Measurements from ENCODE around the gene KSR2.
A peak's percentile ranks its signal among the peaks of the same experiment; 100 is the strongest.

KSR2 gene

DNA sequence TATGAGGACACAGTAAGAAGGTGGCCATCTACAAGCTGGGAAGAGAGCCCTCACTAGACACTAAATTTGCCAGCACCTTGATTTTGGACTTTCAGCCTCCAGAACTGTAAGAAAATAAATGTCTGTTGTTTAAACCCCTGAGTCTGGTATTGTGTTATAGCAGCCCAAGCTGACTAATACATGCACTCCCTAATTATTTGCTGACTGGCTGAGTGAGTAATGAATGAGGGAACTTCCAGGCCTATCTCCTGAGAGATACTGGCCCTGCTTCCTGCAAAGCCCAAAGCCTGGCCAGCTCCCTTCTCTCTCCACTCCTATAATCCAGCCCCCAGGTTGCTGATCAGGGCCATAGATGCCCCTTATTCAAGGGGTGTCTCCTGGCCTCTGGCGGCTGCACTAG lies 487.3 kb downstream of the KSR2 start:
- no peak for DNase-seq (ENCODE audit: low read depth)
- TF ChIP-seq CTCF (conservative IDR thresholded peaks at IDR 0.05; ENCODE audit: low read depth, low read length) = no peak
- H3K4me3 ChIP-seq (ENCODE audit: low read depth, low read length) = no peak overlapping the region

DNA sequence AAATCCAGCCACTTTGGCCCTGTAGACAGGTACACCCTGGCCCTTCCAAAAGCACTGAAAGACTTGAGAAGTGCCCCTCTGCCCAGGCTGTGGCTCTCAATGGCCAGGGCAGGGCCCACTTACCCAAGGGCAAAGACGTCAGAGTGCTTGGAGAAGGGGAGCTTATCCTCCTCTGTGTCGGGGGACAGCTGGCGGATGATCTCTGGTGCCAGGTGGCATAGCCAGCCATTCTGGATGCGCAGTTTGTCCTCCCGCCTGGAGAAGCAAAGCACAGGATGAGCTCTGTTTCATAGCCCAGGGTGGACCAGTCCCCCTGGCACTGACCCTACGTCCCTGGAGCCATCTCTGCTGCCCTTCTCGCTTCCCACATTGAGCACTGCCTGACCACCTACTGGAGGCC lies 492.4 kb downstream of the KSR2 start:
- no peak overlapping the region for H3K4me3 ChIP-seq (ENCODE audit: low read depth, low read length)
- no peak for DNase-seq (ENCODE audit: low read depth)
- no peak for TF ChIP-seq CTCF (conservative IDR thresholded peaks at IDR 0.05; ENCODE audit: low read depth, low read length)

- H3K4me3 ChIP-seq (ENCODE audit: low read depth, low read length) = no peak overlapping the region
- no peak for DNase-seq (ENCODE audit: low read depth)
- TF ChIP-seq CTCF (conservative IDR thresholded peaks at IDR 0.05; ENCODE audit: low read depth, low read length) = no peak
Measured at GRCh38 chr12:117473856-117474255, 494.9 kb downstream of the KSR2 start.

DNA sequence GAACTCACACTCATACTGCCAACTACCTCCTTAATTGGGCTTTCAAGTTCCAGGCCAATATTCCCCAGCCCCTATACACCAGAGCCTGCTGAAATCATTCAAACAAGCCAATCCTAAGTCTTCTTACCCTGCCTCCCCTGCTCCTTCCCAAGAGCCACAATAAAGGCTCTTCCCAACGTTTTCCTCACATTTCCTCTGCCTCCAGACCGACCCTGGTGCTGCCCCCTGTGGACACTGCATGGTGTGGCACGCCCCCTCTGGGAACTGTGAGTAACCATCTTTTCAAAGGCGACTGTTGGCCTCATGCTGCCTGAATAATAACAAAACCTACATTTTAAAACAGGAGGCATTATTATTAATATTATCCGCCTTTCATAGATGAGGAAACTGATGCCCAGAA lies 495.8 kb downstream of the KSR2 start:
- no peak for DNase-seq (ENCODE audit: low read depth)
- no peak overlapping the region for H3K4me3 ChIP-seq (ENCODE audit: low read depth, low read length)
- TF ChIP-seq CTCF (conservative IDR thresholded peaks at IDR 0.05; ENCODE audit: low read depth, low read length) = no peak

DNA sequence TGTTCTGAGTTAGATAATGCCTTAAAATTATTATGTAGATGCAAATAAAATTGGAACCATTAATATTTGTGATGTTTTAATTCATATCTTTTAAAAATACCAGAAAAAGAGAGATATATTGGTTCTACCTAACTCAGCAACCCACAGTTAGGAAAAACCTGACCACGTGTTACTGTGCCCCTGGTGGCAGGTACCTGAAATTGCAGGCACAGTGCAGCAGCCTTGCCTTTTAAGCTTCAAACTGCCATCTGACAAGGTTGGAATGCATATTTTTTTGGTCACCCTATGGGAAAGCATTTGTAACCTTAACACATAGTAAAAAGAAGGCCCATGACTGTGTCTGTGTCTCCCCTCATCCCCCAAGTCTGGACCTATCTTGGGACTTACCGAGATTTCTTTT lies 498.0 kb downstream of the KSR2 start:
- no peak for DNase-seq (ENCODE audit: low read depth)
- no peak overlapping the region for H3K4me3 ChIP-seq (ENCODE audit: low read depth, low read length)
- peak; percentile 31 for TF ChIP-seq CTCF (conservative IDR thresholded peaks at IDR 0.05; ENCODE audit: low read depth, low read length)

- no peak for DNase-seq (ENCODE audit: low read depth)
- H3K4me3 ChIP-seq (ENCODE audit: low read depth, low read length) = no peak overlapping the region
Measured at GRCh38 chr12:117469883-117470483, 498.8 kb downstream of the KSR2 start.

More at GRCh38 chr12:117469883-117470483, 498.8 kb downstream of the KSR2 start:
- no peak for TF ChIP-seq CTCF (conservative IDR thresholded peaks at IDR 0.05; ENCODE audit: low read depth, low read length)

Measured in choroid plexus epithelial cell (primary cell).